SHP77 treated with DMSO at 0.1 percent for 48 hours (cell line): ENCODE measurements around the gene ATF7IP2.
"Not testable (repeated sequence)": the region's sequence is repeated elsewhere in the genome, so short reads cannot be mapped to it uniquely, and the experiment has no call there.

Experiments used
- DNase-seq: peaks from one replicate; lab custom pipeline; 2025; lab: John Stamatoyannopoulos, UW

The ATF7IP2 gene

DNA sequence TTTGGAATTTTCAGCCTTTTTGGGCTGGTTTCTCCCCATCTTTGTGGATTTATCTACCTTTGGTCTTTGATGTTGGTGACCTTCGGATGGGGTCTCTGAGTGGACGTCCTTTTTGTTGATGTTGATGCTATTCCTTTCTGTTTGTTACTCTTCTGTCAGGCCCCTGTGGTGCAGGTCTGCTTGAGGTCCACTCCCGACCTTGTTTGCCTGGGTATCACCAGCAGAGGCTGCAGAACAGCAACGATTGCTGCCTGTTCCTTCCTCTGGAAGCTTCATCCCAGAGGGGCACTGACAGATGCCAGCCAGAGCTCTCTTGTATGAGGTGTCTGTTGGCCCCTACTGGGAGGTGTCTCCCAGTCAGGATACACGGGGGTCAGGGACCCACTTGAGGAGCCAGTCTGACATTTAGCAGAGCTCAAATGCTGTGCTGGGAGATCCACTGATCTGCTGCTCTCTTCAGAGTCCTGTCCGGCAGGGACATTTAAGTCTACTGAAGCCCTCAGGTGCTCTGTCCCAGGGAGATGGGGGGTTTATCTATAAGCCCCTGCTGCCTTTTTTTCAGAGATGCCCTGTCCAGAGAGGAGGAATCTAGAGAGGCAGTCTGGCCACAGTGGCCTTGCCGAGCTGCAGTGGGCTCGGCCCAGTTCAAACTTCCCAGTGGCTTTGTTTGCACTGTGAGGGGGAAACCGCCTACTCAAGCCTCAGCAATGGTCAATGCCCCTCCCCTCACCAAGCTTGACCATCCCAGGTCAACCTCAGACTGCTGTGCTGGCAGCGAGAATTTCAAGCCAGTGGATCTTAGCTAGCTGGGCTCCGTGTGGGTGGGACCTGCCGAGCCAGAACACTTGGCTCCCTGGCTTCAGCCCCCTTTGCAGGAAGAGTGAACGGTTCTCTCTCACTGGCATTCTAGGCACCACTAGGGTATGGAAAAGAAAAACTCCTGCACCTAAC lies 66.6 kb downstream of the ATF7IP2 start:
- not testable (repeated sequence) for DNase-seq

DNA sequence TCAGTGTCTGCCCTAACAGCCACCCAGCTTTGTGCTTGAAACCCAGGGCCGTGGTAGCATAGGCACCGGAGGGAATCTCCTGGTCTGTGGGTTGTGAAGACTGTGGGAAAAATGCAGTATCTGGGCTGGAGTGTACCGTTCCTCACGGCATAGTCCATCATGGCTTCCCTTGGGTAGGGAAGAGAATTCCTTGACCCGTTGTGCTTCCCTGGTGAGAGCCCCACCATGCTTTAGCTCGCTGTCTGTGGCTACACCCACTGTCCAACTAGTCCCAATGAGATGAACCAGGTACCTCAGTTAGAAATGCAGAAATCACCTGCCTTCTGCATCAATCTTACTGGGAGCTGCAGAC lies 67.3 kb downstream of the ATF7IP2 start:
- DNase-seq = no peak

DNA sequence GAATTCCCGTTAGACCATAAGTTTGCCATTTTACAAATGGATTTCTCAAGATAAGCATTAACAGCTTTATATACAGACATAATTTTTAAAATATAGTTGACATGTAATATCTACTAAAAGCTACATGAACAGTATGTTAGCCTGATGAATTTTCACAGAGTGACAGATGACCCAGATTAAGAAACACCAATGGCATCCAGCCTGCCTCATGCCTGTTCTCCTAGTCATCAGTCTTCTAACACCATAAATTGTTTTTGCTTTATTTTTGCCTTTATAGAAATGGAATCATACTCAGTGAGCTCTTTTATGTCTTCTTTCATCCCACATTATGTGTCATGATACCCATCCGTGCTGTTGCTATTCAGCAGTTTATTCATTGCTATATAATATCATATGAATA lies 80.0 kb downstream of the ATF7IP2 start:
- no peak for DNase-seq

DNA sequence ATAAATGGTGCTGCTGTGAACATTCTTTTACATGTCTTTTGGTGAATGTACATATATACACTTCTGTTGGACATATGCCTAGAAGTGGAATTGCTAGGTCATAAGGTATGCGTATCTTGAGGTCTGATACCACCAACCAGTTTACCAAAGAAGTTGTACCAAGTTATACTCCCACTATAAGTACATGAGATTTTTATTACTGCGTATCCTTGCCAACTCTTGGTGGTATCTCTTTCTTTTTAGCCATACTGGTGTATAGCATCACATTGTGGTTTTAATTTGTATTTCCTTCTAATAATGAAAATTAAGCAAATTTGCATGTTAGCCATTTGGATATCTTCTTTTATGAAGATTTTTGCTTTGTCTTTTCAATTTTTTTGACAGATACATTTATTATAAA lies 80.5 kb downstream of the ATF7IP2 start:
- DNase-seq = no peak

DNA sequence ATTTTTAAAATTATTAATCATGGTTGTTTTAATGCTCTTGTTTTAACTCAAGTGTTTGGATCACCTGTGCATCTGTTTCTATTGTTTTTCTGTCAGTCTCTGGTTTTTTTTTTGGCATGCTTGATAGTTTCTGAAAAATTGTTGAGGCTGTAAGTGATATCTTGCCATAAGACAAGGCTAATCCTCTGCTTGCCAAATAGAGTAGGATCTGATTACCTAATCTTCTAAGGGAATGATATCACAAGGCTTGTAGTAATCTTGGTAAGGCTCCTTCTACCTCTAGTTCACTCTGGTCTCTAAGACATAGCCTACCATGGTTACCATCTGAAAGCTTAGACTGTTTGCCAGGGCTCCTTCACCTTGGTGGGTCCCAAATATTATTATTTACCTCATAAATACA lies 81.0 kb downstream of the ATF7IP2 start:
- no peak for DNase-seq

DNA sequence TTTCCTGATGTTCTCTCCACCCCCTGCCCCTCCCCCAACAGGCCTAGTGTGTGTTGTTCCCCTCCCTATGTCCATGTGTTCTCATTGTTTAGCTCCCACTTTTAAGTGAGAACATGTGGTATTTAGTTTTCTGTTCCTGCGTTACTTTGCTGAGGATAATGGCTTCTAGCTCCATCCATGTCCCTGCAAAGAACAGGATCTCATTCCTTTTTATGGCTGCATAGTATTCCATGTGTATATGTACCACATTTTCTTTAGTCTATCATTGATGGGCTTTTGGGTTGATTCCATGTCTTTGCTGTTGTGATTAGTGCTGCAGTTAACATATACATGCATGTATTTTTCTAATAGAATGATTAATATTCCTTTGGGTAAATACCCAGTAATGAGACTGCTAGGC lies 90.8 kb downstream of the ATF7IP2 start:
- not testable (repeated sequence) for DNase-seq

DNA sequence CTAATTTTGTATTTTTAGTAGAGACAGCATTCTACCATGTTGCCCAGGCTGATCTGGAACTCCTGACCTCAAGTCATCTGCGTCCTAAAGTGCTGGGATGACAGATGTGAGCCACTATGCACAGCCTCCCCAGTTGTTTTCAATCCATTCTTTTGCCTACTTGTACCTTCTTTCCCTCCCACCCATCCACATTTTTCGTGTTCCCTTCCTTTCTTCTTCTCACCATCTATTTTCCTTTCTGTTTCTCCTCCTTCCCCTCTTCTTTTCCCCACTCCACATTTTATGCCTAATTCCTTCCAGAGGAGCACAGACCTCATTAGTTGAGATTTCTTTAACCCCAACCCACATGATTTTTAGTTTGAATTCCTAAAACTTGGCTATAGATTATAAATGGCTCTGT lies 94.3 kb downstream of the ATF7IP2 start:
- no peak for DNase-seq

DNA sequence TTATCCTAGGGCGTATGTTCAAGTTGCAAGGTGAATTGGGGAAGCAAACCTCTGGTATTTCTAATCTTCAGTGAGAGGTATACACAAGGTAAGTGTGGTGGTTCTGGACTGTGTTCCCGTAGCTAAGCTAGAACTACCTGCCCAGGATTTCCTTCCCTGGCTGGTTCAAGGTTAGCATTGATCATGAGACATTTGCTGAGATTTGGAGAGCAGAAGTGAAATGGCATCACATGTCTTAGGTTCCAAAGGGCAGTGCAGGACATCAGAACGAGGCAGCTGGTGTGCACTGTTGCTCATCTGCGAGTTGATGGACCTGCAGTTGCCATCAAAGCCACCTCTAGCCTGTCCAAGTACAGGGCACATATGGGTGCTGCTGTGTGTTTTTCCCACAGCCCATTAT lies 99.3 kb downstream of the ATF7IP2 start:
- DNase-seq = no peak

DNA sequence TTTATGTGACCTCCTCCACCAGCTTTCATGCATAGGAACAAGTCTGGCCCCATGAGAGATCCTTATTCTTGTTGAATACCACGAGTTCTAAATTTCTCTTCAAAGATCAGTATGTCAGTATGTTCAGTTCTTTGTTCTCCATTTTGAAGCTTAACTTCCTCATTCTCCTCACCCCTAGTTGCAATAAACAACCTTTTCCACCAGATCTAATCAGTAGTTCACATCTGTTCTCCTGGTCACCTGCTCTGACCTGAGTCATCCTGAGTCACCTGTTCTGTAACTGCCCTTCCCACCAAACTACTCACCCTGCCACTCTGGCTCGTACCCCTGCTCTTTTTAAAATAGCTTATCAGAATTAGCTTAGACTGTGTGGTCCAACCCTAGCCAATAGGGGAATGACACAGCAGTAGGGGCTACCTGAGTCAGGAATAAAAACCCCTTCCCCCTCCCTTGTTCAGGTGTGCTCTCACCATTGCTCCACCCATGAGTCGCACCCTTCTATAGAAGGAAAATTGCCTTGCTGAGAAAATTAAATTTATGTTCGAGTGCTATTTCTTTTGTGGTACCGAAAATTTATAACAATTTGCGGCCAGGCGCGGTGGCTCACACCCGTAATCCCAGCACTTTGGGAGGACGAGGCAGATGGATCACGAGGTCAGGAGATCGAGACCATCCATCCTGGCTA lies 100.0 kb downstream of the ATF7IP2 start:
- no peak for DNase-seq

DNA sequence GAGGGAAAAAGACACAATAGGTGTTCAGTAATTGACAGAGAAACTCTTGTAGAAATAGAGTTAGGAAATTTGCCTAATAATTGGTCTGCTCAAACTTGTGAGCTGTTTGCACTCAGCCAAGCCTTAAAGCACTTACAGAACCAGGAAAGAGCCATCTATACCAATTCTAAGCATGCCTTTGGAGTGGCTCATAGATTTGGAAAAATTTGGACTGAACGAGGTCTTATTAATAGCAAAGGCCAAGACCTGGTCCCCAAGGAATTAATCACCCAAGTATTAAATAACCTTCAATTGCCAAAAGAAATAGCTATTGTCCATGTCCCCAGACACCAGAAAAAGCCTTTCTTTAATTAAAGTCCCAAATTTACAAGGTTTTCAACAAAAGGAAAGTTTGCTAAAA lies 104.3 kb downstream of the ATF7IP2 start:
- DNase-seq = no peak

DNA sequence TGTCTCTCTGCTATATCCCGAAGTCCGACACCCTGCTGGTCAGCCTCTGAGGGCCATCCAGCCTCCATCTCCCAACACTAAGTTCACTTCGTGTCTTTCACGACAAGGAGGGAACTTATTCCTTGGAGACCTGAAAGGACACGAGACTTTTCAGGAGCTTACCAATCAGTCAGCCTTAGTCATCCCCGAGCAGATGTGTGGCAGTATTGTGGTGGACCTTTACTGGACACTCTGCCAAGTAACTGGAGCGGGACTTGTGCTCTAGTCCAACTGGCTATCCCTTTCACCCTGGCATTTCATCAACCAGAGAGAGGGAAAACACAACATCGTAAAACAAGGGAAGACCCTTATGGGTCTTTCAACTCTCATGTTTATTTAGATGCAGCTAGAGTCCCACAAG lies 107.4 kb downstream of the ATF7IP2 start:
- DNase-seq = no peak

DNA sequence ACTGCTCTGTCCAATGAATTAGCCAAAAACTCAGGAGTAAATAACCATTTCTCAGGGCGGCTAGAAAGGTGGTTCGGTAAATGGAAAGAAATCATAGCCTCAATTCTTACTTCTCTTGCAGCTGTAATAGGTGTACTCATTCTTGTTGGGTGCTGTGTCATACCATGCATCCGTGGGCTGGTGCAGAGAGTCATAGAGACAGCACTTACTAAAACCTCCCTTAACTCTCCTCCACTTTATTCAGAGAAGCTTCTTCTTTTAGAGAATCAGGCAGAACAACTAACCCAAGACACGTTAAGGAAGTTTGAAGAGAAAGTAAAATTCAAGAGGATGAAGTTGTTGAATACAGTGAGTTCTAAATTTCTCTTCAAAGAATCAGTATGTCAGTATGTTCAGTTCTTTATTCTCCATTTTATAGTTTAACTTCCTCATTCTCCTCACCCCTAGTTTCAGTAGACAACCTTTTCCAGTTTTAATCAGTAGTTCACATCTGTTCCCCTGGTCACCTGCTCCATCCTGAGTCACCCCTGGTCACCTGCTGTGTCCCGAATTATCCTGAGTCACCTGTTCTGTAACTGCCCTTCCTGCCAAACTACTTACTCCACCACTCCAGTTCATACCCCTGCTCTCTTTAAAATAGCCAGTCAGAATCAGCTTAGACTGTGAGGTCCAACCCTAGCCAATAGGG lies 108.6 kb downstream of the ATF7IP2 start:
- no peak for DNase-seq

DNA sequence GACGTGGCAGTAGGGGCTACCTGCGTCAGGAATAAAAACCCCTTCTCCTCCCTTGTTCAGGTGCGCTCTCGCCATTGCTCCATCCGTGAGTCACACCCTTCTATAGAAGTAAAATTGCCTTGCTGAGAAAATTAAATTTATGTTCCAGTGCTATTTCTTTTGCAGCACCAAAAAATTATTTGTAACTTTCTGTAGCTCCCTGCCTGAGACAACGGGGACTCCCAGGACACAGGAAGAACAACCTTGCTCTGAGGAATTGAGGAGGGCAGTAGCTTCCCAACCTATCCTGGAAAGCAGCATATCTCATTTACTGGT lies 109.1 kb downstream of the ATF7IP2 start:
- no peak for DNase-seq

DNA sequence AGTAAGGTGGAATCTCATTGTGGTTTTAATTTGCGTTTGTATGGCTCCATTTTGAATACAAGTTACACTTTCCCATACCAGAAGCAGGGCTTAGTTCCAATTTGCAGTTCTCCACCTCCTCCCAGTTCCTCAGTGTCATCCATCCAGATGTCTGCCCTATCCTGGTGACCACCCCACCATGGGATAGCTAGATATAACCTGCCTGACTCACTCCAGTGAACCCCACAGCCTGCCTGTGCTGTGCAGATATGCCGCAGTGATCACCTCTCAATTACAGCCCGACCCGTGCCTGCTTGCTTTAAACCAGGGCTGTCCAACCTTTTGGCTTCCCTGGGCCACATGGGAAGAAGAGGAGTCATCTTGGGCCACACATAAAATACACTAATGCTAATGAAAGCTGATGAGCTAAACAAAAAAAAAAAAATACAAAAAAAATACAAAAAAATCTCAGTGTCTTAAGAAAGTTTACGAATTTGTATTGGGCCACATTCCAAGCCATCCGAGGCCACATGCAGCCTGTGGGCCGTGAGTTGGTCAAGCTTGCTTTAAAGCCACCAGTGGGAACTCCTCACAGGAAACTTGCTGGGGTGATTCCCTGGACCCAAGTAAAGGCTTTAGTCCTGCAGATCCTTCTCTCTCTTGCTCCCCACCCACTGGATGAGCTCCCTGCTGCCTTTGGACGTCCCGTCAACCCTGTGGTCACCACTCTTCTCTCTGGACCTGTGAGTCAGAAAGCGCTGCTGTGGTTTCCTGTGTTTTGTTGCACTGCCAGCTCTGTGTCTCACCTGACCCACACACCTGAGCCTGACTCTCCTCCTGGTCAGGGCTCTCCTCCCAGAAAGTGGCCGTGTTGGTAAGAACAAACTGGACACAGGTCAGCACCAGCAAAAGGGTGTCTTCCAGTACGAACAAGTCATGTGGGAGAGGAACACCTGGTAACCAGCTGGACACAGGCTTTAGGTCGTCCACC lies 111.6 kb downstream of the ATF7IP2 start:
- no peak for DNase-seq

DNA sequence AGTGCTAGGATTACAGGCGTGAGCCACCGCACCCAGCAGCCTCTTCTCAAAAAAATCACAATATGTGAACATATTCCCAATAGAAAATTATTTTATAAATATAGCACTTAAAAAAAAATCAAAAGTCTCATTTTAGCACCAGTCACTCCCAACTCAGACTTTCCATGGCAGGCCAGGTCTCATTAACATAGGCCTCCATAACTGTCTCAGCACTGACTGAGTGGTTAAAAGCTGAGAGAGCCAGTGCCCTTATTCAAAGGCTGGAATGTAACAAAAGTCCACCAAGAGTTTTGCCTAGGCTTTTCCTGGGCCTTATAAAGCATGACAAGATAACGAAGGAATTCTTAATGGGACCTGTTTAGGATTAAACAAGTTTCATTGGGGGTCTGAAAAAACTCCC lies 114.7 kb downstream of the ATF7IP2 start:
- DNase-seq = no peak

DNA sequence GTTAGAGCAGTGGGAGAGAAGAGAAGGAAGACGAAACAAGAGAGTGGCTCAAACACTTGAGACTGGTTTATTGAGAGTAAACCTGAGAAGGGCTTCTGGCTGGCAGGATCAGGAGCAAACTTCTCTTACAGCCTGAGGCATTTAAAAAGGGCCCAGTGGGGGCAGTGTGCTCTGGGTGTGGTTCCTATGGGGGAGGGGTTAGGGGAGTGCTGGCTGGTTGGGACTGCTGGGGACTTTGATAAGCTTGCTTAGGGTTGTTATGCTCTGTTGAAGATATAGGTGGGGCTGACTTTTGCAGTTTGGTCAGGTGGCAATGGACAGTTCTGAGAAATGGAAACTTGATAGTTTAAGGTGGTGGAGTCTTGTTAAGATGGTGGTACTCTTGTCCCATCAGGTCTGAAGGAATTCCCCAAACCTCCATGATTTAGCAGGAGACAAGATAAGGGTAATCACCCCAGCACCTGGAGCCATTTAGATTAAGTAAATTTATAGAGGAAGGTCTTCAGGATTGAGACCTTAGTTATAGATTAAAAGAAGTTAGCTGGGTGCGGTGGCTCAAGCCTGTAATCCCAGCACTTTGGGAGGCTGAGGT lies 115.3 kb downstream of the ATF7IP2 start:
- no peak for DNase-seq

DNA sequence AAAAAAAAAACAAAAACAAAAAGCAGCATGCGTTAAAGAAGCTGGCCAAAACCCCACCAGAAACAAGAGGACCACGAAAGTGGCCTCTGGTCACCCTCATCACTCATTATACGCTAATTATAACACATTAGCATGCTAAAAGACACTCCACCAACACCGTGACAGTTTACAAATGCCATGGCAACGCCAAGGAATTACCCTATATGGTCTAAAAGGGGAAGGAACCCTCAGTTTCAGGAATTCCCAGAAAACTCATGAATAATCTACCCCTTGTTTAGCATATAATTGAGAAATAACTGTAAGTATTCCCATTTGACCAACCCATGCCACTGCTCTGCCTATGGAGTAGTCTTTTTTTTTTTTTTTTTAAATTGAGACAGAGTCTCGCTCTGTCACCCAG lies 116.9 kb downstream of the ATF7IP2 start:
- no peak for DNase-seq

DNA sequence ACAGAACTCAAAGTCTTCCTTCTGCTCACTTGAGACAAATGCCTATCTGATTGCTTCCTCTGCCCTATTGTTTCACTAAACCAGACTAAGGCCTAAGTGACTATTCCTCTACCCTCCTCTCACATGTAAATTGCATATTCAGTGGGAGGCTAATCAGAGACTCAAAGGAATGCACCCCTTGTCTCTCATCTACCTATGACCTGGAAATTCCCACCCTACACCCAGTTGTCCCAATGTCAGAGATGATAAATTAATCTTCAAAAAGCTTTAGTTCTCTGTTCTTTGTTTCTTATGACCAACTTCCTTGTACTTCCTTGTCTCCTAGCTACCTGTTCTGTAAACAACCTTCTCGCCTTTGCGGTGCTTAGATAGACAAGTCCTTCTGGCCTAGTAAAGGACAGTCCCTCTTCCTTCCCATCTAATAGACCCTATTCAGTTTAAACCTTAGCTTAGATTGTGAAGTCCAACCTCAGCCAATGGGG lies 118.6 kb downstream of the ATF7IP2 start:
- no peak for DNase-seq

DNA sequence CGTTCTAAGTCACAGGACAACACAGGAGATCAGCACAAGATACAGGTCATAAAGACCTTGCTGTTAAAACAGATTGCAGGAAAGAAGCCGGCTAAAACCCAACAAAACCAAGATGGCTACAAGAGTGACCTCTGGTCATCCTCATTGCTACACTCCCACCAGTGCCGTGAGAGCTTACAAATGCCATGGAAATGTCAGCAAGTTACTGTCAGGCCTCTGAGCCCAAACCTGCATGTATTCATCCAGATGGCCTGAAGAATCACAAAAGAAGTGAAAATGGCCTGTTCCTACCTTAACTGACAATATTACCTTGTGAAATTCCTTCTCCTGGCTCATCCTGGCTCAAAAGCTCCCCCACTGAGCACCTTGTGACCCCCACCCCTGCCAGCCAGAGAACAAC lies 119.4 kb downstream of the ATF7IP2 start:
- DNase-seq = not testable (repeated sequence)

DNA sequence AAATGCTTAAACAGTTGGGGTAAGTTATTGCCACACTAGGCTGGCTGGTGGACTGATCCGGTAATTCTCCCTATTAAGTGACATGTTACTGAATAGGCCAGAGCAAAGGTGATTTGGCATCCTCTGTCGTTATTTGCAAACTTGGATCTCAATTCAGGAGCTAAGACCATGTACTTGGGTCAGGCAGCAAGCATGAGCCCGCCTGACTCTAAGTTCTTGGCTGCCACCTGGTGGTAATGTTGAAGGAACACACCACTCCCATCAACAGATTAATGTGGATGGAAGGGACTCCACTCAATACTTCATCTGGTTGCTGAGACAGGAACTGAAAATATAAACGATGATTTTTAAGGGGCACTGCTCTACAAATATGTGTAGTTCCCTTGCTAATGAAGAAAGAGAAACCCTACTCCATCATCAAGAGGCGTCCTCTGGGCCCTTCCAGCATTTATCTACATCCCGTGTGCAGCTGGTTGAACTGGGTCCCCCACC lies 123.7 kb downstream of the ATF7IP2 start:
- DNase-seq = peak; percentile 27

DNA sequence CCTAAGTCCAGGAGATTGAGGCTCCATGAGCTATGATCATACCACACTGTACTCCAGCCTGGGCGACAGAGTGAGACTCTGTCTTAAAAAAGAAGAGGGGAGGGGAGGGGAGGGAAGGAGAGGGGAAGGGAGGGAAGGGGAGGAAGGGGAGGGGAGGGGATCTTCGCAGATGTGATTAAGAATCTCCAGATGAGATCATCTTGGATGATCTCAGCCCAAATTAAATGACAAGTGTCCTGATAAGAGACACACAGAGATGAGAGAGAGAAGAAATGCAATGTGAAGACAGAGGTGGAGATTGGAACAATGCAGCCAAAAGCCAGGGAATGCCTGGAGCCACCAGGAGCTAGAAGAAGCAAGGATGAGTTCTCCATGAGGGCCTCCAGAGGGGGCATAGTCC lies 124.4 kb downstream of the ATF7IP2 start:
- no peak for DNase-seq
